ENCODE data around the gene RFC3.

Gene RFC3

DNA sequence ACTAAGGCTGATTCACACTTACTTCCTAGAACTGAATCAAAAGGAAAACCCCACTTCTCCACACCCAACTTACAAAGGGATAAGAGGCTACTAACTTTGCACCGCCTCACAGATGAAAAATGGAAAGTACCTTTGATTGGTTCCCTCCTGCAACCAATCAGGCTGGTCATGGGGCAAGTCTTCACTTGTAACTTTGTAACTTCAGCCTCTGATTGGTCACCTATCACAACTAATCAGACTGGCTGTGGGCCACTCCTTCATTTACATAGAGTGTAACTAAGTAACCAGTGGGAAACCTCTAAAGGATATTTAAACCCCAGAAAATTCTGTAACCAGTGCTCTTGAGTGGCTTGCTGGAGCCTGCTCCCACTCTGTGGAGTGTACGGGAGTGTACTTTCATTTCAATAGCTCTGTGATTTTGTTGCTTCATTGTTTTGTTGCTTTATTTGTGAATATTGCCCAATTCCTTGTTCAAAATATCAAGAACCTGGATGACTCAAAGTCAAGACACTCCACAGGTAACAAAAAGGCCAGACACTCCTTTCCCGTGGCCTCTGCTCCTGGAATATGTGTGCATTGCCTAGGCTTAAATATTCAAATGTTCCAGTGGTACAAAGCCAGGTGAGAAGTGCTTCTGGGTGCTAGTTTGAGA is 50.5 kb downstream of the RFC3 start:
- DNase-seq: no peak

DNA sequence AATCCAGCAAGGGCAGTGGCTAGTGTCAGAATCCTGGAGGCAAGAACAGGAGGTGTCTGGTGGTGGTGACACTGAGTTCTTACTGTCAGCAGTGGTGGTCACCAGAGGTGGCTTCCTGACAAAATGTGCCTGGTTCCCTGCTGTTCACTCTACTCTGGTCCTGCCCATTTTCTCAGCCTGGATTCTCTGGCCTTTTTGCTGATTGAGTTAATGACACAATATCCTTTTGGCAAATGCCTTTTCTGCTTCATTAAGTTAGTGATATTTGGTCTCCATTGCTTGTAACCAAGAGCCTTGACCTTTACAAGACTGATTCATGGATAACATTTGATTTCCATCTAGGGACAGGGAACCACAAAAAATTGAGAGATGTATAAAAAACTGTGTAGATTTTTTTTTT is 51.1 kb downstream of the RFC3 start:
- no peak for DNase-seq

DNA sequence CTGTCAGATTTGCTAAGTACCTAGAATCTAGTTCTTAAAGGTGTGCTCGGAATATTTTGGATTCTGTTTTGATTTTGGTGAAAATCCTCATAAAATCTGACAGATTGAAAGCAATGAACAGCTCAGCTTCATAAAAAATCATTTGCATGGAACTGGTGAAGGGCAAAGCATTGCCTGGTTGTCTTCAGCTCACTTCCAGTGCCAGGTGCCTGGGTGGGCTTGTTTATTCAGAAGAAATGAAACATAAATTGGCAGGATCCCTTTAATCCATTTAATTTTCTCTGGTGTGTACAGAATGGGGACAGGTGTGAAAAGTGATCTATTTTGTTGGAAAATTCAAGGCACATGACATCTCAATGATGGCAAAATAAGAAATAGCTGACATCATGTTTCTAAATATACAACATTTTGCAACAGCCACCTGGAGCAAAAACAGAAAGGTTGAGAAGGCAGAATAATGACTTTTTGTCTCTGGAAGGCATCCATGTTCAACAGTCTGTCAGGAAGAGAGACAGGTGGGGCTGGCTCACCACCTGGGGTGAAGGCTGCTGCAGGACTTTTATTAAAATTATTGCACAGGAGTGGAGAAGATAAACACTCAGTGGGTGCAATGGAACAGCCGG is 52.2 kb downstream of the RFC3 start:
- no peak for DNase-seq

DNA sequence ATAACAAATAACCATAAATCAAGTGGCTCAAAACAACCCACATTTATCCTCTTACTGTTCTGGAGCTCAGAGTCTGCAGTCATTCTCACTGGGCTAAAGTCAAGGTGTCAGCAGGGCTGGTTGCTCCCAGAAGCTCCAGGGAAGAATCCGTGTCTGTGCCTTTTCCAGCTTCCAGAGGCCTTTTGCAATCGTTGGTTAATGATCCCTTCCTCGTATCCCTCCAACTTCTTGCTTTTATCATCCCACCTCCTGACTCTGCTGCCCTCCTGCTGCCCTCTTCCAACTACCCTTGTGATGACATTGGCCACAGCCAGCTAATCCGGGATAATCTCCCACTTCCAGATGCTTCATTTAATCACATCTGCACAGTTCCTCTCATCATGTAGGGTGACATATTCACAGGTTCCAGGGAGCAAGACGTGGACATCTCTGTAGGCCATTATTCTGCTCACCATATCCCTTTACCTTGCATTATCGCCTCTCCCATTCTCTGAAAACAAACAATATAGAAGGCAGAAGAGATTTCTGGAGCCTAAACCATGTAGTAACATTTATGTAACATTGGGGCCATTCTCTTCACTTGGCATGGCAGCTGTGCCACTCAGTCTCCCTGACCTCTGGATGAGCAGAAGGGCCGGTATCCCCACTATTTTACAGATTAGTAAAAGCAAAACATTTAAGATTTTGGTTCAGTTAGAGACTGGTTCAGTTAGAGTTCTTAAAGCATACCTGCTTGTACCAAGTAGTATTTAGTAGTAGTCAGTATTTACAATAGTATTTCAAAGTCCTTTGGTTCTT is 53.5 kb downstream of the RFC3 start:
- no peak for DNase-seq

DNA sequence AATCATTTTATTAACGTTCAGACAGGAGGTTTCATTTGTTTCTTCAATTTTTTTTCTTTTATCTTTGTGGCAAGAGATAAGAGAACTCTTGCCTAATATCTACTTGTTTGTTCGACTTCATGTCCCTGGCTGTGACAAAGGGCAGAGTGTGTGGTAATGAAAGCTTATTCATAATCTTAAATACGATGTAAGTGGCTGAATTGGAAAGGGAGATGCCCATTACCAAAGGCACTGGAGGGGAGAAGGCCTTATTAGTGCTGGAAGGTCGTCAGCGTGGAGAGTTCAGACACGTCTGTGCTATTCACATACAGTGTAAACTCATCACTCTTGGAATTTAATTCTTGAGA is 54.0 kb downstream of the RFC3 start:
- DNase-seq: no peak

DNA sequence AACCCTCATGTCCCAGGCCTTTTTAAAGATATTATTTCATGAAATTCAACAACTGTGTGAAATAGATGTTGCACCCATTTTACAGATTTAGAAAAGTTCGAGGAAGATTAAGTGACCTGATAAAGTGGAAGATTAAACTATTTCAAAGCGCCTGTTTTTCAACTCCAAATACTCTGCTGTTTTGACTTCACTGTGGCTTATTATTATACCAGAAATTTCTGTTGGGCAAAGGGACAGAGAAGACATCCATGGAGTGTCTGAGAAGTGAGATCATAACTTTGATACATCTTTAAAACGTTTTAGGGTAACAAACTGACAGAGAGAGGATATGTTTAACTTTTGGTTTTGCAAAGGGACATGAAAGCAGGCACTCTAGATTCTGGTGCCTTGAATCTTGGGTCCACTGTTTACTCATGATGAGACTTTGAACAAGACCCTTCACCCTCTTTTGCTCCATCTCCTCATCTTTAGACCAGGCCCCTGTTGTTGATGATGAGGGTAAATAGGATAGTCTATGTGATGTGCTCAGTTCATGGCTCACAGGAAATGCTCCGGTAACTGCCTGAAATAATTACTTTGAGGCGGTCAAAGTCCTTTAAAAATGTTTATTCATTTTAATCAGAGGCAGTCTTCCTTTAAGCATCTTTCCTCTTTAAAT is 55.4 kb downstream of the RFC3 start:
- DNase-seq: no peak

DNA sequence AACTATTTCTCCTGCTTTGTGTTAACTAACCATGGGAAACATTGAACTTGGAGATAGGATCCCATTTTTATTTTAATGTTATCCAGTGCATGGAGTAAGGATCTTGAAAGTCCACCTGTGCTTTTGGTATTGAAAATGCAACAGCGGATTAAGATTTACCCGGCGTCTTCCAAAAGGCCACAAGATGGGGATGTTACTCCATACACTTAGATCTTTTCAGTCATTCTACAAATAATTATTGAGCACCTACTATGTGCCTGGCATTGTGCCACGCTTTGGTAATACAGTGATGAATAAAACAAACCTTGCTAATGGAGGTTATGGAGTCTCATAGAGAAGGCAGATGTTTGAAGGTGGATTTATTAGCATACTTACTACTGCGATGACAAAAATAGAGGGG is 56.9 kb downstream of the RFC3 start:
- no peak for DNase-seq

DNA sequence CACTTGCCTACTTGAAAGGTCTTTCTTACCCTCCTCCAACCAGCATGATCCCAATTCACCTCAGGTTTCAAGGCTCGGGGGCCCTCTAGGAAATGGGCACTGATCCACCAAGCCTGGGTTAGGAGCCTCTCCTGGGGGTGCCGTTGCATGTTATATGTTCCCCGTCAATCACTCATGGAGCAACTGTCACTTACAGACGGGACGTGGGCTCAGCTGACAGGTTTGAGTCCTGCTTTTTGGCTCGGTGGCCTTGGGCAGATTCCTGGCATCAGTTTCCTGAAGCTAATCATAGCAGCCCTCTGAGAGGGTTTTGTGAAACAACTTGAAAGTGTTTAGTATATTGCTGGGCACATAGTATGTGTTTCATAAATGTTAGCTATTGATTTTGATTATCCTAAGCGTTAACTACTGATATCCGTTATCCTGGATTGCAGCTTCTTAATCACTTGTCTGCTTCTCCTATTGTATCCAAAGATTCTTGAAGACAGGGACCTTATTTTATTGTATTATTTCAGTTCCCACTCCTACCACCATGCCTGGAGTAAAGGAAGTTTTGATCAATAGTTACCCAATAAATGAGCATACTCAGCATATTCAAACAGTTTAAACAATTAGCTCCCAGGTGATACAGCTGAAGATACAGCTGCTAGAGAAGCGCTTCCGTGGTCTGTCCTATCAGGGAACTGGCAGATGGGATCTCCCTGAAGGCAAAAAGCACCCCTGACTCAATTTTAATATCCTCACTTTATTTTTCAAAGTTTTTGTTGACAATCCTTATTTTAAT is 57.9 kb downstream of the RFC3 start:
- no peak for DNase-seq

DNA sequence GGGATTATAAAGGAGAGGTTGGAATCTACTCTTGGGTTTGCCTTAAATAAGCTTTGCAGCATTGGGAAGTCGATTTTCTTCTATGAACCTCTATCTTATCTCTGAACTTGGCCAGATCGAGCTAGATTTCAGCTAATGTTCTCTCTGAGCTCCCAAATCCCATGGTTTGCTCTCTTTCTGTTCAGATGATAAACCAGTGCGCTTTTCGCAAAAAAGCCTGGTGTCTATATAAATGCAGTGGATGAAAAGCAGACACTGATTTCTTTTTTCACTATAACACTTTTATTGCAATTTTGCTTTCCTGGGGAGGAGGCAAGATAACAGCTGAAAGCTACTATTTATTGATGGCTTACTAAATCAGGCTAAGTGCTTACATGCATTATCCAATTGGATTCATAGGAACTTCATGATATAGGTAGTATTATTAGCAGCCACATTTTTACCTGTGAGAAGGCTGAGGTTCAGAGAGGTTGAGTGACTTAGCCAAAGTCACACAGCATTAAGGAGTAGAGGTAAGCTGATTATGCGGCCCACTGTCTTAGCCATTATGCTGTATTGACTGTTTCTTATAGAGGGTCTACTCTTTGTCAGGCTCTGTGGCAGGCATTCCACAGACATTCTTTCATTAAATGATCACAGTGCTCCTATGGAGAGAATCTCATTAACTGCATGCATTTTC is 58.9 kb downstream of the RFC3 start:
- DNase-seq: no peak

DNA sequence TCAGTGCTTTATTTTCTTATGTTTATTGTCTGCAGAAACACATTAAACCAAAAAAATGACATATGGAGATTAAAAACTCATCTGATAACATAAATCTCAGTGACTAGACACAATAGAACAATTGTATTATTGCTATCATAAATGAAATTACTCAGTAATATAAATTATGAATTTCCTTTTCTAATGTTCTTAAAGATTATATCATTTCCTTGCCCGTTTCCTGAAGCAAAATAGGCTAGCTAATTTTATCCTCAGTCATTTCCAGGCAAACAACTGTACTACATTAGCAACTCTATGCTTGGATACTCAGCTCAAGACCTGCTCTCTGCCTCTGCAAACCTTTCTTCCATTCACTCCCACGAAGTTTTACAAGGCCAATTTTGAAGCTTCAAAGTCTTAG is 61.2 kb downstream of the RFC3 start:
- DNase-seq: no peak

DNA sequence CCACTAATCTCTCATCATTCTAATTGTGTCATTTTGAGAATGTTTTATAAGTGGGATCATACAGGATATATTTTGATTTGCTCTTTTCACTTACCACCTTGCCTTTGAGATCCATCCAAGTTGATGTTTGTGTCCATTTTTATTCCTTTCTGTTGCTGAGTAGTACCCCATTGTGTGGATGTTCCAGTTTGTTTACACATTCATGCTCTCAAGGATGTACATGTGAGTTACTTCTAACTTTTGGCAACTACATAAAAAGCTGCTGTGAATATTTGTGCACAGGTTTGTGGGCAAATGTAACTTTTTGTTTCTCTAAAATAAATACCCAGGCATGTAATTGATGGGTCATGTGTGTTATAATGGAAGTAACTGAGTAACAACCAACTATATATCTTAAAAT is 64.9 kb downstream of the RFC3 start:
- DNase-seq: no peak

DNA sequence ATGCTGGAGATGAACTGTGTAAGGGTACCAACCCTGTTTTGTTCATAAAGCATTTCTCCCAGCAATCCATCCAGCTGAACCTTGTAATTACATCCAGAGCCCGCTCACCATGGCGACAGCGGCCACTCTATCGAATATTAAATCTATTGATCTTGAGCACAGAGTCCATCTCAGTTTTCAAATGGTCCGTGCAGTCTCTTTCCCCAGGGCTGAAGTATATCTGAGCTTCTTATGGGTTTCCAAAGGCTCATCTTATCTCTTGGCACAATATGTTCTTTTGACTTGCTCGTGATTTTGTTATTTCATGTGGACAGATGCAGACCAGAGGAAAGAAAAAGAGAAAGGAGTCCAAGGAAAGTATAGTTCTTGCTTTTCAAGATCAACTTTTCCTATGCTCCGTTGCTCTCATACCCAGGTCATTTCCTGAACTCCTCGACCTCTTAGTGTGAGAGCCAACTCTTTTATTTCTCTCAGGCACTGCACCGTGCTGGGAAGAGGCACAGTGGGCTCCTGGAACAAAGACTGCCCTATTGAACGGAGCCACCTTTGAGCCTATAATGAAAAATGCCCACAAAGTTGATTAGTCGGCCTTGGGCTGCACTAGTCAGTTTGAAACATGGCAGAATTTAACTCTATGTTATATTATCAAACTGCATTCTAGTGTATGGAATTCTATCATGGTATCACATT is 66.7 kb downstream of the RFC3 start:
- DNase-seq: no peak

All from HCEC 1CT (cell line).